Neural cell (in vitro differentiated cells): ENCODE measurements around the gene MUC2. TPM values are rescaled to one million over a fixed set of nuclear protein-coding genes. Genes with fewer than 3 reads are reported as not detected.

ENCODE experiments used
- H2AFZ ChIP-seq: fragments of 200-600, 300-800 bp; sonication (generic), shearing (Covaris generic); 2 replicates; pipeline ENCODE4 v1.6.0; 2014; ENCODE audit warnings: low read depth, mild to moderate bottlenecking, antibody characterized with exemption, low read length, moderate library complexity
- H3F3A ChIP-seq: fragments of 200-600 bp; shearing (Covaris generic); 2 replicates; pipeline ENCODE4 v1.6.1; 2016; ENCODE audit warnings: mild to moderate bottlenecking, moderate library complexity, mixed read lengths, antibody characterized with exemption, low read length; ENCODE audit not compliant: insufficient read depth, poor library complexity, severe bottlenecking
- H3K27ac ChIP-seq: fragments of 200-600, 300-800 bp; sonication (generic), shearing (Covaris generic); 2 replicates; pipeline ENCODE4 v1.5.1; 2014; ENCODE audit warnings: mild to moderate bottlenecking, low read length, moderate library complexity
- H3K27me3 ChIP-seq: fragments of 300-800, 200-600 bp; sonication (generic), shearing (Covaris generic); 2 replicates; pipeline ENCODE4 v1.6.0; 2014; ENCODE audit warnings: mild to moderate bottlenecking, low read depth, low read length, moderate library complexity; ENCODE audit not compliant: insufficient read depth
- H3K36me3 ChIP-seq: fragments of 300-800, 200-600 bp; sonication (generic), shearing (Covaris generic); 2 replicates; pipeline ENCODE4 v1.5.1; 2014; ENCODE audit warnings: mild to moderate bottlenecking, antibody characterized with exemption, low read length, moderate library complexity; ENCODE audit not compliant: insufficient read depth
- H3K4me2 ChIP-seq: fragments of 300-800, 200-600 bp; sonication (generic), shearing (Covaris generic); 2 replicates; pipeline ENCODE4 v1.6.0; 2014; ENCODE audit warnings: mild to moderate bottlenecking, low read length
- H3K4me3 ChIP-seq: fragments of 300-800, 200-600 bp; sonication (generic), shearing (Covaris generic); 2 replicates; pipeline ENCODE4 v1.5.1; 2014; ENCODE audit warnings: mild to moderate bottlenecking, low read length, moderate library complexity
- H3K79me2 ChIP-seq: fragments of 200-600 bp; shearing (Covaris generic); replicated peaks from 2 replicates; pipeline ENCODE4 v1.6.0; 2014; ENCODE audit warnings: mild to moderate bottlenecking, low read length, moderate library complexity; ENCODE audit not compliant: insufficient read depth
- H3K9ac ChIP-seq: fragments of 300-800, 200-600 bp; sonication (generic), shearing (Covaris generic); 2 replicates; pipeline ENCODE4 v1.6.1; 2016; ENCODE audit warnings: mild to moderate bottlenecking, low read length, mixed read lengths
- H3K9me2 ChIP-seq: fragments of 200-600 bp; shearing (Covaris generic); 2 replicates; pipeline ENCODE4 v1.6.1; 2016; ENCODE audit warnings: mild to moderate bottlenecking, low read length, mixed read lengths; ENCODE audit not compliant: insufficient read depth
- H3K9me3 ChIP-seq: fragments of 200-600, 300-800 bp; sonication (generic), shearing (Covaris generic); 2 replicates; pipeline ENCODE4 v1.6.1; 2016; ENCODE audit warnings: mild to moderate bottlenecking, mixed run types, low read length, moderate library complexity, mixed read lengths
- H4K20me1 ChIP-seq: fragments of 200-600 bp; shearing (Covaris generic); 2 replicates; pipeline ENCODE4 v1.6.1; 2016; ENCODE audit warnings: mild to moderate bottlenecking, mixed run types; ENCODE audit not compliant: insufficient read depth
- CTCF ChIP-seq: fragments of 450-650 bp; IDR thresholded peaks from 2 replicates; pipeline ENCODE4 v1.5.1; 2014; ENCODE audit warnings: antibody characterized with exemption, mild to moderate bottlenecking, moderate library complexity; ENCODE audit not compliant: poor library complexity, severe bottlenecking
- EP300 ChIP-seq: fragments of 450-650 bp; conservative IDR thresholded peaks from 2 replicates; pipeline ENCODE4 v1.6.1; 2014; ENCODE audit warnings: antibody characterized with exemption, mild to moderate bottlenecking, moderate library complexity; ENCODE audit not compliant: poor library complexity, severe bottlenecking
- EZH2 ChIP-seq: fragments of 200-600, 300-800 bp; shearing (Covaris generic), sonication (generic); IDR thresholded peaks from 2 replicates; pipeline ENCODE4 v1.6.1; 2014; ENCODE audit warnings: antibody characterized with exemption, low read length, borderline replicate concordance, mild to moderate bottlenecking; ENCODE audit not compliant: insufficient read depth, poor library complexity, severe bottlenecking
- MXI1 ChIP-seq: fragments of 450-650 bp; conservative IDR thresholded peaks from 2 replicates; pipeline ENCODE4 v1.6.1; 2014; ENCODE audit warnings: antibody characterized with exemption, mild to moderate bottlenecking; ENCODE audit not compliant: poor library complexity, severe bottlenecking
- POLR2AphosphoS5 ChIP-seq: IDR thresholded peaks from 2 replicates; pipeline ENCODE4 v1.6.1; 2012
- RAD21 ChIP-seq: fragments of 450-650 bp; conservative IDR thresholded peaks from 2 replicates; pipeline ENCODE4 v1.6.1; 2014; ENCODE audit warnings: antibody characterized with exemption, mild to moderate bottlenecking, moderate library complexity
- SMC3 ChIP-seq: fragments of 450-650 bp; conservative IDR thresholded peaks from 2 replicates; pipeline ENCODE4 v1.6.1; 2014; ENCODE audit warnings: antibody characterized with exemption, mild to moderate bottlenecking, moderate library complexity; ENCODE audit not compliant: poor library complexity
- TAF1 ChIP-seq: IDR thresholded peaks from 2 replicates; pipeline ENCODE4 v1.6.1; 2012; ENCODE audit warnings: low read depth
- polyA plus RNA-seq: library from polyadenylated mRNA; depleted of rRNA; stranded (reverse); fragments of >200 nt; gene quantifications from 2 replicates; pipeline ENCODE4 v1.2.3, GENCODE V29; 2014
- TF ChIP-seq, protein P1 (sequence below): IDR thresholded peaks from 2 replicates; pipeline ENCODE4 v1.6.1; 2012; ENCODE audit warnings: borderline replicate concordance

MUC2 gene
- polyA plus RNA-seq, 1 donor from 2014 or later: not detected

DNA sequence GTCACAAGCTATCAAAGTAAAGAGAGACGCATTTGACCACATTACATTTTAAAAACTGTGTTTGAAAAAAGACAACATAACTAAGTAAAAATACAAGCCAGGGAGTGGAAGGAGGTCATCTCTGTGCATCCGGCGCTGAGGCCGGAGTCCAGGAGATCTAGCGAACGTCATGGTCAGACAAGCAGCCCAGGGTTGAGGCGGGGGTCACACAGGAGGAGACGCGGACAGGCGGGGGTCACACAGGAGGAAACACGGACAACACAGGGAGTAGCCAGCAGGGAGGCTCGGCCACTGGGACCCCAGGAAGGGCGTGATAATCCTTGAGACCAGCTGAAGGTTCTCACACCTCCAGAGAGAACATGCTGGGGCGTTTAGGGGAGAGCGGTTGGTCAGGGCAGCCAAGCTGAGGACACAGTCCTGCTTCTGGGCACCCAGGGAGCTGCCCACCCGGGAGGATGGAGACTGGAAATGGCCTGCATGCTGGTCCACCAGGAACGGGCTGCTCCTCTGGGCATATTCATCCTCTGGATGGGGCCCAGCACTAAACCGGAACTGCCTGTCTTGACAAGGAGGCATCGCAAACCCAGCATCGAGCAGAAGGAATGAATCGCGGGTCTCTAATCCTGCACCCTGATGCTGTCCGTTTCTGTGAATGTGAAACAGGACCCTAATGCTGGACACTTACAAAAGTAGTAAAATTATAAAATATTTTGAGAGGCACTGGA is 42.2 kb downstream of the MUC2 start:
- Histone ChIP-seq H4K20me1 (no peaks in the 10 kb centered on the region), H3K9ac (no peak overlapping the region), H3K4me3 (no peak overlapping the region), H3K27me3 (no peaks in the 10 kb centered on the region), H3K27ac (no peak overlapping the region), H3K79me2 (no peaks in the 10 kb centered on the region), H2AFZ (no peak overlapping the region), H3K9me2 (no peaks in the 10 kb centered on the region), H3K4me2 (no peak overlapping the region), H3F3A (no peaks in the 10 kb centered on the region), H3K9me3 (no peaks in the 10 kb centered on the region), H3K36me3 (no peaks in the 10 kb centered on the region)
- TF ChIP-seq RAD21 (no peak), MXI1 (no peak), SMC3 (no peak), TAF1 (no peak), EZH2 (no peak), EP300 (no peak), POLR2AphosphoS5 (no peak), CTCF (no peak)
- TF ChIP-seq, protein P1, sequence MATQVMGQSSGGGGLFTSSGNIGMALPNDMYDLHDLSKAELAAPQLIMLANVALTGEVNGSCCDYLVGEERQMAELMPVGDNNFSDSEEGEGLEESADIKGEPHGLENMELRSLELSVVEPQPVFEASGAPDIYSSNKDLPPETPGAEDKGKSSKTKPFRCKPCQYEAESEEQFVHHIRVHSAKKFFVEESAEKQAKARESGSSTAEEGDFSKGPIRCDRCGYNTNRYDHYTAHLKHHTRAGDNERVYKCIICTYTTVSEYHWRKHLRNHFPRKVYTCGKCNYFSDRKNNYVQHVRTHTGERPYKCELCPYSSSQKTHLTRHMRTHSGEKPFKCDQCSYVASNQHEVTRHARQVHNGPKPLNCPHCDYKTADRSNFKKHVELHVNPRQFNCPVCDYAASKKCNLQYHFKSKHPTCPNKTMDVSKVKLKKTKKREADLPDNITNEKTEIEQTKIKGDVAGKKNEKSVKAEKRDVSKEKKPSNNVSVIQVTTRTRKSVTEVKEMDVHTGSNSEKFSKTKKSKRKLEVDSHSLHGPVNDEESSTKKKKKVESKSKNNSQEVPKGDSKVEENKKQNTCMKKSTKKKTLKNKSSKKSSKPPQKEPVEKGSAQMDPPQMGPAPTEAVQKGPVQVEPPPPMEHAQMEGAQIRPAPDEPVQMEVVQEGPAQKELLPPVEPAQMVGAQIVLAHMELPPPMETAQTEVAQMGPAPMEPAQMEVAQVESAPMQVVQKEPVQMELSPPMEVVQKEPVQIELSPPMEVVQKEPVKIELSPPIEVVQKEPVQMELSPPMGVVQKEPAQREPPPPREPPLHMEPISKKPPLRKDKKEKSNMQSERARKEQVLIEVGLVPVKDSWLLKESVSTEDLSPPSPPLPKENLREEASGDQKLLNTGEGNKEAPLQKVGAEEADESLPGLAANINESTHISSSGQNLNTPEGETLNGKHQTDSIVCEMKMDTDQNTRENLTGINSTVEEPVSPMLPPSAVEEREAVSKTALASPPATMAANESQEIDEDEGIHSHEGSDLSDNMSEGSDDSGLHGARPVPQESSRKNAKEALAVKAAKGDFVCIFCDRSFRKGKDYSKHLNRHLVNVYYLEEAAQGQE: no peak

GRCh38 chr11:1117992-1118391 is 43.3 kb downstream of the MUC2 start:
- no peaks in the 10 kb centered on the region for H3K9me3 ChIP-seq

More at GRCh38 chr11:1117992-1118391, 43.3 kb downstream of the MUC2 start:
- no peaks in the 10 kb centered on the region for H3F3A ChIP-seq
- no peak overlapping the region for H3K4me3 ChIP-seq
- H3K79me2 ChIP-seq: no peaks in the 10 kb centered on the region
- H3K27me3 ChIP-seq: no peaks in the 10 kb centered on the region
- H3K27ac ChIP-seq: no peak overlapping the region
- TF ChIP-seq POLR2AphosphoS5 (no peak), EP300 (no peak), CTCF (no peak)
- TF ChIP-seq, protein P1: no peak
- H3K9me2 ChIP-seq: no peaks in the 10 kb centered on the region
- no peak overlapping the region for H3K9ac ChIP-seq
- no peak overlapping the region for H3K4me2 ChIP-seq
- no peaks in the 10 kb centered on the region for H3K36me3 ChIP-seq
- H4K20me1 ChIP-seq: no peaks in the 10 kb centered on the region
- H2AFZ ChIP-seq: no peak overlapping the region
